Measurements from ENCODE around the gene CPNE4.
"Not testable (repeated sequence)": the region's sequence is repeated elsewhere in the genome, so short reads cannot be mapped to it uniquely, and the experiment has no call there.

CPNE4 gene

DNA sequence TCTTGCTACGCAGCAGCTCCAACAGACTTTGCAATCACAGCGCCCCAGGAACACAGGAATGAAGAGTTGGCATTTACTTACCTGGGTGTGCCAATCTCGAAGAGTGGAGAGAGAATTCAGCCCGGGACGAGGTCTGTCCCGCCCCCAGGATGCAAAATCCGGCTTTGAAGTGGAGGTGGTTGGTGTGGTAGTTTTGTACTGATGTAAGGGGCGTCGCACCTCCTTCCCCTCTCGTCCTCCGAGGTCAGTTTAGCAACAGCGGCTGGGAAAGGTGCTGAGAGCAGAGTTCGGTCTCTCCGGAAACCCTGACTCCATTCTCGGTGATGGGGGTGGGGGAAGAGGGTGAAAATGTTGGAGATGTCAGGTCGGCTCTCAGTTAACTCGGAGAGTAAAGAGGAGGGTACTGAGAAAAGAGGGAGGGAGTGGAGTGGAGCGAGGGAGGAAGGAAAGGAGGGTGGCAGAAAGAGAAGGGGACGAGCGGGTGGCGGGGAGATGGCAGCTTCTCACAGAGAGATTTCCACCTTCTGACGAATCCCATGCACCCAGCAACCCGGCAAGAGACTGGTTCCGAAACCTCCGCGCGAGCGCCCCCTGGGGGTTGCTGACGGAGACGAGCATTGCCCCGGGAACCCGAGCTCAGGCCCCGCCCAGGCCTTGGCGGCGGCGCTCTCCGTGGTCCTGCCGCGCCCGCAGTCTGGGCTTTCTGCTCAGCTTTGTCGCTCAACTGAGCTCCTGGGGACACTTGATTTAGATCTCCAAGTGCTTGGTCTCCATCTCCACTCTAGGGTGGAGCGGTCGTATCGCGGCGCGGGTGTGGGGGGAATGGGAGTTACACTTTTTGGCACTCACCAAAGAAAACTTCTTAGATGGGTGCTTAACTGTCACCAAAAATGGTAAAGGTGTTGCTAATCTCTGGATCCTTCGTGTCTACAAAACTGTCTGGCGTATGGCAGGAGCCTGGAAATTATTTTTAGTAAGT is at the start of gene CPNE4:
CPNE4 (minus strand) TSS at position 529 of the 979 bp plus-strand sequence.
- no peaks in the 10 kb centered on the region for H3K9me3 Mint-ChIP-seq
- peak within 1 kb of the TSS; percentile 40 for H3K4me3 Mint-ChIP-seq
- H3K27me3 Mint-ChIP-seq = peaks cover 60% of the 10 kb centered on the region
- no peaks in the 10 kb centered on the region for H3K36me3 Mint-ChIP-seq
- H3K4me1 Mint-ChIP-seq = peaks cover 14% of the 10 kb centered on the region
- H3K27ac Mint-ChIP-seq = peak within 1 kb of the TSS; percentile 49

DNA sequence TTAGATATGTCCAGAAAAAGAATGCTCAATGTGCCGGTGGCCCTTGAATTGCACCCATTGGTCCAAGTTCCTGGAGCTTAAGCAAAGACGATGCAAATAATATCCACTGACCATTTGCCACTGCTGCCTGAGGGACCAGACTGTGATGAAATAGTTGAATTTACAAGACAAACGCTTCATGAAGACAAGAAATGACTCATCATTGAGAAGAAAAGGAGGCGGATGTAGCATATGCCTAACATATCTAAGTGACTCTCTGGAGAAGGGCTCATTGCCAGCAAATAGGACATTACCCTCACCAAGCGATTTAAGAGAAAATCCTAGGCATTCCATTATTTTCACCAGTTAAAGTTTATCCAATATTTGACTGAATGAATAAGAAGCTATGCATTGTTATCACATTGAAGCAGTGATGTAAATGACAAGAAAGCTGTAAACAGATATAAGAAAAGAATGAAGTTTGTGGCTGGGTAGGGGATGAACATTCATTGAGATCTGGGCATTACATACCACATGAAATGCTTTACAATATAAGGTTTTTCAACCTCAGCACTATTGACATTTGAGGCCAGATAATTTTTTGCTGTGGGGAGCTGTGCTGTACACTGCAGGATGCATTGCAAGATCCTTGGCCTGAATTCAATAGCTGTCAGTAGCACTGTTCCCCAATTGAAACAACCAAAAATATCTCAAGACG is 48.9 kb upstream of the CPNE4 start:
- Mint-ChIP-seq H3K4me3 (no peak overlapping the region), H3K36me3 (no peaks in the 10 kb centered on the region), H3K9me3 (no peaks in the 10 kb centered on the region), H3K27me3 (peaks cover 3% of the 10 kb centered on the region), H3K4me1 (no peaks in the 10 kb centered on the region), H3K27ac (no peak overlapping the region)

DNA sequence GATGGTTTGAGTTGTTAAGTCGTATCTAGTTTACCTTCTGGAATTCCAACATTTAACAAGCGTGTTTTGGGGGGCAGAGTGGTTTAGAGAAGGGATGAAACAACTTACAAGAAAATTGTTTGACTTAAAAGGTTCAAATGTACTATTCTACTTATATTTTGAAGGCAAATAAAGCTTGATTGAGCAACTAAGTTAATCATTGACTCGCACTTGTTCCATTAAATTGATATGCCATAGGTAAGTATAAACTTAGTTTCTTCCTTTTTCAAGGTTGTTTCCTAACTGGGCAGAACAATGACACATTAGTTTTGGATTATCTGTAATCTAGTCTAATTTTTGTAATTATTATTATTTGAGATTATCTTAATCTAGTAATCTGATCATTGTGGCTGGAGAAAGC is 48.3 kb upstream of the CPNE4 start:
- H3K9me3 Mint-ChIP-seq = no peaks in the 10 kb centered on the region
- H3K36me3 Mint-ChIP-seq = no peaks in the 10 kb centered on the region
- no peaks in the 10 kb centered on the region for H3K4me1 Mint-ChIP-seq
- no peak overlapping the region for H3K4me3 Mint-ChIP-seq
- H3K27me3 Mint-ChIP-seq = peaks cover 5% of the 10 kb centered on the region
- no peak overlapping the region for H3K27ac Mint-ChIP-seq

DNA sequence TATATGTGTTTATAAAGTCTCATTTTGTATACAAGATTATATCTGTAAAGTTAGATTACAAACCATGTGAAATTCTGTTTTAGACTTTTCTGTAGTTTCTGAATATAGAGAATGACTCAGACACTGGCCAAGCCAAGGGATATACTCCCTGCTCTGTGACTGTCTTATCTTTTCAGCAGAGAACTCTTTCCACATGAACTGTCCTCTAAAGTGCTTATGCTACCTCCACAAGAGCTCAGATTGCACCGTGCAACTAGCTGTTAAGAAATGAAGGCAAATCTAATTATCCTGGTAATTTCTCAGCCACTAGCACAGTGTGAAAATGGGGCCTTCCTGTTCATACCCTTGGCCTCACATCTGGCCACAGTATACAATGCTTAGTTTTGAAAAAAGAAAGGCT is 44.3 kb upstream of the CPNE4 start:
- H3K36me3 Mint-ChIP-seq = no peaks in the 10 kb centered on the region
- H3K27ac Mint-ChIP-seq = no peak overlapping the region
- H3K4me1 Mint-ChIP-seq = no peaks in the 10 kb centered on the region
- no peaks in the 10 kb centered on the region for H3K9me3 Mint-ChIP-seq
- H3K4me3 Mint-ChIP-seq = no peak overlapping the region
- peaks cover 4% of the 10 kb centered on the region for H3K27me3 Mint-ChIP-seq

DNA sequence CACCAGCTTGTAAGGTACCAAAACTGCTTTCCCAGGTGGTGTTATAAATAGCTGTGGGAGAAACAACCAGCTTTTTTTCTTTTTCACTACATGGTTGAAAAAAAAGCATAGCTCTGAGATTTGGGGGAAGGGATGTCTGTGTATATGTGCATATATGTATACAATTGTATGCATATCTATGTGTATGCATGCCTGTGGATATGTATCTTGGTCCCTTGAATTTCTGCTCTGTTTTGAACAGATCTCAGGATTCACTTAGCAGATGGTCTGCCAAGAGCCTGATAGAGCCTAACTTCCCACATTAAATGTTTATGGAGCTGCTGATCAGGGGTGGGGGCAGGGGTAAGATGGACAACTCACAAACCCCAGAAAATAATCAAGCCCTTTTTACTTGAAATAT is 39.0 kb upstream of the CPNE4 start:
- no peak overlapping the region for H3K27ac Mint-ChIP-seq
- no peaks in the 10 kb centered on the region for H3K9me3 Mint-ChIP-seq
- no peaks in the 10 kb centered on the region for H3K36me3 Mint-ChIP-seq
- no peaks in the 10 kb centered on the region for H3K4me1 Mint-ChIP-seq
- H3K4me3 Mint-ChIP-seq = no peak overlapping the region
- H3K27me3 Mint-ChIP-seq = peaks cover 7% of the 10 kb centered on the region

DNA sequence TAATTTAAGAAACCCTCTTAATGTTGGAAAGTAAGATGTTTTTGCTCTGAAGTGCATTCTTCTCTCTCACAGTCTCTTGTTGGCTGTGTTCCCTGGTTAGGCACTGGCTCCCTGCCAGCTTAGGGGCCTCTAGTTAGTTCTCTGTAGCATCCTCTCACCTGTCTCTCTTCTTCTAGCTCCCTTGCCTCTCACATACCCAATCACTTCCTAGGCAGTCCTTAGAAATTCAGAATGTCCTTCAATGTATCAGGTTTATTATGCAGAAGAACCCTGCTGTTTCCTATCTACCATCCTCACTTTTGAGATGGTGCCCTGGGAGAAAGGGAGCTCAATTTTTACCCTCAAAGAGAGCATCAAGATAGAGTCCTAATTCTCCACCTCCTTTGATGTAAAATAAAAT is 36.2 kb upstream of the CPNE4 start:
- Mint-ChIP-seq H3K27ac (no peak overlapping the region), H3K4me3 (no peak overlapping the region), H3K9me3 (peaks cover 5% of the 10 kb centered on the region), H3K27me3 (peaks cover 5% of the 10 kb centered on the region), H3K36me3 (no peaks in the 10 kb centered on the region), H3K4me1 (no peaks in the 10 kb centered on the region)

DNA sequence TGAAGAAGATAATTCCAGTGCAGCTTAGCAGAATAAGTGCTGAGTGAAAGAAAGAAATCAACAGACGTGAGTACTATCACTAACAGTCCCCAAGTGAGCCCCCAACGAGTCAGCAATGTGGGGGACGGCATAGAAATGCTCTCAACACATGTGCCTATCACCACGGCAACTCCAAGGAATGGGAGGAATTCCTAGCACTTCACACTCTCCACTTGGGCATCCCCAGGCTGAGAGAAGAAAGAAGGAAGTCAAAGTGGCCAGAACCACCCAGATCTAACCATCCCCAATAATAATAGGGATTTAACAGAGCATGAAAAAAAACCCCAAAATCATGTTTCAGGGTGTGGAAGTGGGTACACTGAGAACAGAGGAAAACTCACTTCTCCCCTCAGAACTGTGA is 29.3 kb upstream of the CPNE4 start:
- H3K4me3 Mint-ChIP-seq = no peak overlapping the region
- H3K4me1 Mint-ChIP-seq = no peaks in the 10 kb centered on the region
- peaks cover 5% of the 10 kb centered on the region for H3K9me3 Mint-ChIP-seq
- H3K36me3 Mint-ChIP-seq = no peaks in the 10 kb centered on the region
- no peak overlapping the region for H3K27ac Mint-ChIP-seq
- peaks cover 16% of the 10 kb centered on the region for H3K27me3 Mint-ChIP-seq

DNA sequence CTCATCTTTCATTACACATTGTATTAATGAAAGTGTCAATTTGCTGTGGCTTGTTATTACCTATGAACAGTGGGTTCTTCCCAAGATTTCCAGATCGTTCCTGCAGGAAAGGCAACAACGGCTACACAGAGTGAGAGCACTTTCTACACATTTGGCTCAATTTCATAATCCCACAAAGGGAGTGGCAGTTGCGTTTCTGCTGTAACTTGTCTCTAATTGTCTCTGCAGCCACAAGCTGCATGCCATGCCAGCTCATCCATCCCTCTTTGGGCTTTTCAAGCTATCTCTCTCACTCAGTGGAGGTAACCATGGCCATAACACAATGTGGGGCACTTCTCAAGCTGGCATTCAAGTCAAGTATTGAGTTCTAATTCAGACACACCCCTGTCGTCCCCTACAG is 27.7 kb upstream of the CPNE4 start:
- peaks cover 8% of the 10 kb centered on the region for H3K9me3 Mint-ChIP-seq
- no peaks in the 10 kb centered on the region for H3K4me1 Mint-ChIP-seq
- H3K4me3 Mint-ChIP-seq = no peak overlapping the region
- no peak overlapping the region for H3K27ac Mint-ChIP-seq
- peaks cover 20% of the 10 kb centered on the region for H3K27me3 Mint-ChIP-seq
- no peaks in the 10 kb centered on the region for H3K36me3 Mint-ChIP-seq

DNA sequence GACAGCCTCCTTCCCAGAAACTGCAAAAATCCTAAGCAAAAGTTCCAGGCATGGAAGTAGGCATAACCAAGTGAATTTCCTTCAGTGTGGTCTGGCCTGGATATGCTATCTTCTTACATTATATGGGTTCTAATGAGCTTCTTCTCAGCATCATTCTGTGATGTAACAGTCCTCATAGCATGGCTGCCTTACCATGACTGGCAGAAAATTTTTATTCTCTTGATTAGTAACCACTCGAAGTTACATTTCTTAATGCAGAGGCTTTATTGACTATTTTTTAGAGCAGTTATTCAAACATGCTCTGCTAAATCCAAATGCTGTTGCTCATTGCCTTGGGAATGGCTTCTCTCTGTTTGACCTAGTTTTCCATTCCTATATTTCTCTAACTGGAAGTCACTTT is 21.1 kb upstream of the CPNE4 start:
- Mint-ChIP-seq H3K36me3 (no peaks in the 10 kb centered on the region), H3K27ac (no peak overlapping the region), H3K4me1 (no peaks in the 10 kb centered on the region), H3K4me3 (no peak overlapping the region), H3K9me3 (peaks cover 6% of the 10 kb centered on the region), H3K27me3 (peaks cover 12% of the 10 kb centered on the region)

DNA sequence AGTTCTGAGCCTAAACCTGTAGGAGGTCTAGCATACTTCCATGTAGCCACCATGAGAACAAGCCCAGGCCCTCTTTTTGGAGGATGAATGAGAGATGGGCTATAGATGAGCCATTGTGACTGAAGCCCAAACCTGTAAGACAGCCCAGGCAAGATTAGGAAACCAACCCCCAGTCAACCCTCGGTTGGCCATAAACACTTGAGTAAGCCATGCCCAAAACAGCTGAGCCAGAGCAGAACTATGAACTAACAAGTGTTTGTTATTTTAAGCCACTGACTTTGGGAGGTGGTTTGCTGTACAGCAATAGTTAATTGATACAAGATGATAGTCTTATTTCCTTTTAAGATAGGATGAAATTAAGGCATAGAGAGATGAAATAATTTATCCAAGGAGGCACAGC is 12.4 kb upstream of the CPNE4 start:
- Mint-ChIP-seq H3K27me3 (no peaks in the 10 kb centered on the region), H3K9me3 (no peaks in the 10 kb centered on the region), H3K4me1 (no peaks in the 10 kb centered on the region), H3K27ac (no peak overlapping the region), H3K4me3 (no peak overlapping the region), H3K36me3 (no peaks in the 10 kb centered on the region)

DNA sequence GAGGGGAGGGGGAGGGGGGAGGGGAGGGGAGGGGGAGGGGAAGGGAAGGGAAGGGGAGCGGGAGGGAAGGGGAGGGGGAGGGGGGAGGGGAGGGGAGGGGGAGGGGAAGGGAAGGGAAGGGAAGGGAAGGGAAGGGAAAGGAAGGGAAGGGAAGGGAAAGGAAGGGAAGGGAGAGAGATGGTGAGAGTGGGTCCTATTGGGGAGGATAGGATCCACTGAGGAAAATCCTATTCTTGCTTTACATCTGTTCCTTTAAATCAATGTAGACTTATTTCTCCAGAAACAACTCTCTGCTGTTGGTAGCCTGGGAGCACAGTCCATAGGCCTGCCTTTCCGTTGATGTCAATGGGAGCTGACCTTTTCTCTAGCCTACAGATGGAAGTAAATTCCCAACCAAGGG is 10.1 kb upstream of the CPNE4 start:
- H3K36me3 Mint-ChIP-seq, H3K27ac Mint-ChIP-seq, H3K4me1 Mint-ChIP-seq, H3K9me3 Mint-ChIP-seq, H3K4me3 Mint-ChIP-seq, H3K27me3 Mint-ChIP-seq: not testable (repeated sequence)

DNA sequence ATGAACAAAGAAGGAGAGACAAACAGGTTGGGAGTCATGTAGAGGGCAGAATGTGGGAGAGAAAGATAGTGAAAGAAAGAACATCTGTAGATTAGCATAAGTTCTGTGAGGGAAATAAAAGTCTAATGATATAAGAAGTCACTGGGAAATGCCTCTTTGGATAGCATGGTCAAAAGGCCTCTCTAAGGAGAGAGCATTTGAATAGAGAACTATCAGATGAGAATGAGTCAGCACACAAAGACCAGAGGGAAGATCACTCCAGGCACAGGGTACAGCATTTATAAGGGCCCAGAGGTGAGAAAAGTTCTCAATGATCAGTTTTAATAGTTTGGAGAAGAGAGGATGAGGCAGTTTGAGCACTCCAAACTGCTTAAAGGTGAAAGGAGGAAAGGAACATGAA is 7.9 kb upstream of the CPNE4 start:
- Mint-ChIP-seq H3K9me3 (no peaks in the 10 kb centered on the region), H3K27ac (no peak overlapping the region), H3K4me3 (no peak overlapping the region), H3K4me1 (no peaks in the 10 kb centered on the region), H3K27me3 (peaks cover 17% of the 10 kb centered on the region), H3K36me3 (no peaks in the 10 kb centered on the region)

DNA sequence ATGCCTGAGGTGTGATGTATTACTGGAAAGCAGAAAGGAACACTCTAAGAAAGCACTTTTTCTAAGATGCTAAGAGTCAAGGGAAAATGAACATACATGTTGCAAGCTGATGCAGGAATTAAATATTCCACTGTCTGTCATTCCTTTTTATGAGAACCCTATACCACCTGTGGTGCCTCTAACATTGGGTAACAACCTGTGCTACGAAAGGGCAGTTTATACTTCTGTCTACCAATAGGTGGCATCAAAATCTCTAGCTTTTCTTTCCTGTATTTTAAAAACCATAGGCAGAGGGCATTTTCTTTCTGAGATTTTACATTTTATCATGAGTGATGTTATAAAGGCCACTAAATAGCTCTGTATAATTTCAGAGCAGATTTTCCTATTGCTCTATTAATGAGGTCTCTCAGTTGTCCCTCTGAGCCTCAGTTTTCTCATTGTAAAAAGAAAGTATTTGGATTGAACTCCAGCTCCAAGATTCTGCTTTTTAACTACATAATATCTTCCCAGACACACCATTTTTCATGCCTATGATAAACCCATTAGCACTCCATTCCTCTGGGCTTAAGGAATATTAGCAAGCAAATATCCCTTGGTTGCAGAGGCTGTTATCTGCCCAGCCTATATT is 3.5 kb upstream of the CPNE4 start:
- H3K27me3 Mint-ChIP-seq = peaks cover 49% of the 10 kb centered on the region
- H3K4me1 Mint-ChIP-seq = peaks cover 14% of the 10 kb centered on the region
- no peak overlapping the region for H3K4me3 Mint-ChIP-seq
- no peaks in the 10 kb centered on the region for H3K9me3 Mint-ChIP-seq
- H3K36me3 Mint-ChIP-seq = no peaks in the 10 kb centered on the region
- no peak overlapping the region for H3K27ac Mint-ChIP-seq

DNA sequence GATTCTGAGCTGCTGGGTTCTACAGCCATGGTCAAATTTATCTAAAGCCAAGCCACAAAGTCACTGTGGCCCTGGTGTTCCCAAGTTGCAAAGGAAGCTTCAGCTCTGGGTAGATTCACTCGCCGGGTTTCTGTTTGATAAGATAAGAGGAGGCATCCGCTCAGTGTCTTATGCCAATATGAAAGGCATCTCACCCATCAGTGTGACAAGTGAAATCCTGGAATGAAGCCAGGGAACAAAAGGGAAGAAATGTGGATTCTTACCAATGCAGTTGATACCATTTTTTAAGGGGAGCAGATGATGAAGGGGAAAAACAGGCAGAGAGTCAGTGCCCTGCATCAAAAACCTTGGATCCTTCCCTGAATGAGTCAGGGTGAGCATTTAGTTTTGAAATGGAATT is 2.8 kb upstream of the CPNE4 start:
- Mint-ChIP-seq H3K4me1 (peaks cover 14% of the 10 kb centered on the region), H3K27me3 (peaks cover 55% of the 10 kb centered on the region), H3K36me3 (no peaks in the 10 kb centered on the region), H3K9me3 (no peaks in the 10 kb centered on the region), H3K27ac (no peak overlapping the region), H3K4me3 (no peak overlapping the region)

DNA sequence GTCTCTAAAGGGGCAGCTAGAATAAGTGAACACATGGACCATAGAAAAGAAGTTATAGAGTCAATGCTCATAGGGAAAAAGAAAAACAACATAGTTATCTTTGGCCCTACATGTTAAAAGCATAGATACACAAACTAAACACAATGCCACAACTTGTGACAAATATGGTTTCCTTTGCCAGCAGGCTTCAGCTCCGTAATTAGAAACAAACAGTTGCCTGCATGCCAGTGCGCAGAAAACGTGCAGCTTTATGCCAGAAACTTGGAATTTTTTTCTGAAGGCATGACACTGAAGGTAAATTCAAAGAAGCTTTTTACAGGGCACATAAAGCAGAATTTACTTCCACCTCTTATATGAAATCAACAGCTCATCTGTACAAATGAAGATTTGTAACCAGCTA is 2.2 kb upstream of the CPNE4 start:
- no peak overlapping the region for H3K27ac Mint-ChIP-seq

DNA sequence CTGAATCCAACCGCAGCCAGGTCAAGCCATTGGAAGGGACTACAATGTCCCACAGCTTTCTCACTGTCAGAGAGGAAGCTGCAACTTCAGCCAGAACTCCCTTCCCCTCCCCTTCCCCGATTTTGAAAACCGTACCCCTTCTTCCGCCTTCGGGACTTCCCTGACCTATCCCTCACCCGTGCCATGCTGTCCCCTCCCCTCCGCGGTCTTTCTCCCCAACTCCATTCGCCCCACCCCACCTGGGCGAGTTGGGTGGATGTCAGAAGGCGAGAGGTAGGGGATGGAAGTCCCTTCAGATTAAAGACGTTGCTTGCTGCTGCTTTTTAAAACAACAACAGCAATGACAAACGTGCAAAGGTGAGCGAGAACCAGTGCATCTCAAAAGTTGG is 723 bp downstream of the CPNE4 start:
- H3K27me3 Mint-ChIP-seq = peaks cover 63% of the 10 kb centered on the region
- peak overlapping the region; percentile 40 for H3K4me3 Mint-ChIP-seq
- peaks cover 14% of the 10 kb centered on the region for H3K4me1 Mint-ChIP-seq
- no peaks in the 10 kb centered on the region for H3K9me3 Mint-ChIP-seq
- no peaks in the 10 kb centered on the region for H3K36me3 Mint-ChIP-seq
- H3K27ac Mint-ChIP-seq = no peak overlapping the region

More for the DNA sequence above, 2.2 kb upstream of the CPNE4 start:
- H3K36me3 Mint-ChIP-seq = no peaks in the 10 kb centered on the region
- no peak overlapping the region for H3K4me3 Mint-ChIP-seq
- H3K4me1 Mint-ChIP-seq = peaks cover 14% of the 10 kb centered on the region
- peaks cover 58% of the 10 kb centered on the region for H3K27me3 Mint-ChIP-seq
- H3K9me3 Mint-ChIP-seq = no peaks in the 10 kb centered on the region

Data from activated naive CD4-positive, alpha-beta T cell treated with anti-CD3 and anti-CD28 coated beads, Interleukin-2, amount 50 U/mL, for 24 hours (primary cell).